Adrenal gland (tissue), 5 donors: ENCODE data around the gene PCYT2.

ENCODE experiments used
- POLR2A ChIP-seq, 2 donors: fragments of 450-650 bp; IDR thresholded peaks; one replicate each; pipeline ENCODE4 v1.6.1; 2017; ENCODE audit warnings: antibody characterized with exemption in 2 of 2, mild to moderate bottlenecking in 2 of 2, moderate library complexity in 1 of 2
- TF ChIP-seq, protein P1 (sequence below), 6 experiments: fragments of 450-650 bp in 4 of 6; fragments of 200-600 bp in 2 of 6; sonication (generic) in 1 of 6; IDR thresholded peaks; 1 replicate in 5 of 6; 2 replicates in 1 of 6; pipeline versions ENCODE4 v1.5.1 to v1.8.0; 2016 to 2021; ENCODE audit warnings: antibody characterized with exemption in 6 of 6, mild to moderate bottlenecking in 2 of 6, moderate library complexity in 1 of 6
- donor health status: DM: no; HTN: no; CAD: no.

DNA sequence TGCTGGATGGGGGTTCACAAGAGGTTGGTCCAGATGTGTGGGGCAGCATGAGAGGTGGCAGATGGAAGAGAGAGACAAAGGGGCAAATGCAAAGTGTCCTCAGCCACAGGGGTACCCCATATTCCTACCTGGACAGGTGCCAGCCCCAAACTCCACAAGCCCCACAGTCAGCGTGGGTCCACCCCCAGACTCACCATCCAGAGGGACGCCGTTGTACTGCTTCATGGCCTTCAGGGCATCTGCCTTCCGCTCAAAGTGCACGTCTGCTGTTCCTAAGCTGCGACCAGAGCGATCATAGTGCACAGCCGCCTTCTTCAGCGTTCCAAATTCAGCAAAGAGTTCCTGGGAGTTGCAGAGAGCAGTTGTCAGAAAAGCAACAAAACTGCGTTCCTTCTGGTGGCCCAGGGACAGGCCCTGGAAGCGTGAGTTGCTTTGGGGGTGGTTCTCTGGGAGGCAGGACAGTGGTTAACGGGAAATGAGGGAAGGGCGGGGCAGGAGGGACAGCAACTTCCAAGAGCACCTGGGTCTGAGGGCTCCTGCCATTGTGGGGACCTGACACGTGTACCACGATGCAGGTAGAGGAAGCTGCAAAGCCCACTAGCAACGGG is 22.1 kb downstream of the PCYT2 start:
- TF ChIP-seq, protein P1, sequence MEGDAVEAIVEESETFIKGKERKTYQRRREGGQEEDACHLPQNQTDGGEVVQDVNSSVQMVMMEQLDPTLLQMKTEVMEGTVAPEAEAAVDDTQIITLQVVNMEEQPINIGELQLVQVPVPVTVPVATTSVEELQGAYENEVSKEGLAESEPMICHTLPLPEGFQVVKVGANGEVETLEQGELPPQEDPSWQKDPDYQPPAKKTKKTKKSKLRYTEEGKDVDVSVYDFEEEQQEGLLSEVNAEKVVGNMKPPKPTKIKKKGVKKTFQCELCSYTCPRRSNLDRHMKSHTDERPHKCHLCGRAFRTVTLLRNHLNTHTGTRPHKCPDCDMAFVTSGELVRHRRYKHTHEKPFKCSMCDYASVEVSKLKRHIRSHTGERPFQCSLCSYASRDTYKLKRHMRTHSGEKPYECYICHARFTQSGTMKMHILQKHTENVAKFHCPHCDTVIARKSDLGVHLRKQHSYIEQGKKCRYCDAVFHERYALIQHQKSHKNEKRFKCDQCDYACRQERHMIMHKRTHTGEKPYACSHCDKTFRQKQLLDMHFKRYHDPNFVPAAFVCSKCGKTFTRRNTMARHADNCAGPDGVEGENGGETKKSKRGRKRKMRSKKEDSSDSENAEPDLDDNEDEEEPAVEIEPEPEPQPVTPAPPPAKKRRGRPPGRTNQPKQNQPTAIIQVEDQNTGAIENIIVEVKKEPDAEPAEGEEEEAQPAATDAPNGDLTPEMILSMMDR (IDR thresholded peaks at IDR 0.05) = no peak
- no peak for TF ChIP-seq POLR2A (IDR thresholded peaks at IDR 0.05)
